ENCODE measurements around the gene KSR2. TPM values are rescaled to one million over a fixed set of nuclear protein-coding genes. Genes with fewer than 3 reads are reported as not detected.
"Not testable (repeated sequence)": the region's sequence is repeated elsewhere in the genome, so short reads cannot be mapped to it uniquely, and the experiment has no call there.

KSR2 gene
- total RNA-seq, 1 donor, result under 0.01 TPM

- no peak for DNase-seq (ENCODE audit: low read depth)
- no peak overlapping the region for H3K4me3 ChIP-seq (ENCODE audit: low read depth, low read length)
- TF ChIP-seq CTCF (IDR thresholded peaks at IDR 0.05; ENCODE audit: insufficient read depth, low read length), result no peak
Measured at GRCh38 chr12:117761528-117762100, 207.2 kb downstream of the KSR2 start.

GRCh38 chr12:117760990-117761389, 207.8 kb downstream of the KSR2 start:
- H3K4me3 ChIP-seq (ENCODE audit: low read depth, low read length), result no peak overlapping the region
- TF ChIP-seq CTCF (IDR thresholded peaks at IDR 0.05; ENCODE audit: insufficient read depth, low read length), result no peak
- no peak for DNase-seq (ENCODE audit: low read depth)

- TF ChIP-seq CTCF (IDR thresholded peaks at IDR 0.05; ENCODE audit: insufficient read depth, low read length), result no peak
- H3K4me3 ChIP-seq (ENCODE audit: low read depth, low read length), result no peak overlapping the region
- no peak for DNase-seq (ENCODE audit: low read depth)
Measured at GRCh38 chr12:117750657-117751056, 218.1 kb downstream of the KSR2 start.

- no peak for DNase-seq (ENCODE audit: low read depth)
- no peak for TF ChIP-seq CTCF (IDR thresholded peaks at IDR 0.05; ENCODE audit: insufficient read depth, low read length)
- no peak overlapping the region for H3K4me3 ChIP-seq (ENCODE audit: low read depth, low read length)
Measured at GRCh38 chr12:117749431-117749830, 219.4 kb downstream of the KSR2 start.

- not testable (repeated sequence) for H3K4me3 ChIP-seq (ENCODE audit: low read depth, low read length); DNase-seq (ENCODE audit: low read depth)
Measured at GRCh38 chr12:117746358-117746757, 222.4 kb downstream of the KSR2 start.

GRCh38 chr12:117744418-117744817, 224.4 kb downstream of the KSR2 start:
- no peak overlapping the region for H3K4me3 ChIP-seq (ENCODE audit: low read depth, low read length)
- no peak for TF ChIP-seq CTCF (IDR thresholded peaks at IDR 0.05; ENCODE audit: insufficient read depth, low read length)
- DNase-seq (ENCODE audit: low read depth), result no peak

GRCh38 chr12:117743761-117744160, 225.0 kb downstream of the KSR2 start:
- DNase-seq (ENCODE audit: low read depth), result no peak
- H3K4me3 ChIP-seq (ENCODE audit: low read depth, low read length), result no peak overlapping the region
- TF ChIP-seq CTCF (IDR thresholded peaks at IDR 0.05; ENCODE audit: insufficient read depth, low read length), result no peak
